ENCODE measurements around the gene RGS7.
"Not testable (repeated sequence)": the region's sequence is repeated elsewhere in the genome, so short reads cannot be mapped to it uniquely, and the experiment has no call there.

The RGS7 gene

DNA sequence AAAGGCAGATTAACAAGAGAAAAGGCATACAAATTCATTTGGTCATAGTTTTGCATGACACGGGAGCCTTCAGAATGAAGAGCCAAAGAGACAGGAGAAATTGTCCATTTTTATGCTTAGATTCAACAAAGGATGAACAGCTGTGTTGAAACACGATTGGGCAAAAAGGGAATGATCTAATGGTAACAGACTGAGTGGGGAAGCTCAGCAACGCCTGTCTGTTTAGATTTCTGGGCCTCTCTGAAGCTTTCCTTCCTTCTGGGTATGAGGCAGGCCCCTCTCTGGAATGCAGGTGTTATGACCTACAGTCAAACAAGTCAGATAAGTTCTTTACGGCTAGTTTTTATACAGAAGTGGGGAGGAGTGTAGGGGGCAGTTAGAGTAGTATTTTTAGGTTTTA, 154.6 kb downstream of the RGS7 start:
- DNase-seq, result no peak

DNA sequence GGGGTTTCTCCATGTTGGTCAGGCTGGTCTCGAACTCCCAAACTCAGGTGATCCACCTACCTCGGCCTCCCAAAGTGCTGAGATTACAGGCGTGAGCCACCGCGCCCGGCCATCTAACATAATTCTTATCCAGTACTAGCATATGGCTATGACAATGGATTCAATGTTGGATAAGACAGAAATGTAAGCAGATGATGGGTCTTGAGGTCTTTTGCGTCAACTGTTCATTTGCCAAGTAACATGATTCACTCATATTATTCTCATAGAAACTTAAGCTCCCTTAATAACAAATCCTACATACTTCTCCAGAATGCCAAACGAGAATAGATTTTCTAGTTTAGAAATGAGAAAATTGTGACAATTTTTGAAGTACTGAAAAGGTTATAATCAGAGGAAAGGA, 170.3 kb downstream of the RGS7 start:
- no peak for DNase-seq

DNA sequence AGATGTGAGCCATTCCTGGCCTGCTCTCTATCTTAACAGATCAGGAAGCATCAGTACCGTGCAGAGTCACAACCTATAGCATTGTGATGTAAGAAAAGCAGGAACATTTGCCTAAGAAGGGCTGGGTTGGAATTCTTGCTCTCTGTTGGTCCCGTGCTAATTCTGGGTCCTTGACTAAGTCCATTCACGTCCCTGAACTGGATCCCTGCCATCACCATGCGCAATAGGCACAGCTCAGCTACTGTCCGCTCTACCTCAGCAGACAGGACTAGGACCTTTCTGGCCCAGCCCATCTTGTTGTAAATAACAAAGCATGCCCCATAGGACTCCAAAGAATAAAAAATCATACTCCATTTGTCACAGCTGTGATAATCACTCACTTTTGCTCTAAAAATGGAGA, 175.0 kb downstream of the RGS7 start:
- no peak for DNase-seq

DNA sequence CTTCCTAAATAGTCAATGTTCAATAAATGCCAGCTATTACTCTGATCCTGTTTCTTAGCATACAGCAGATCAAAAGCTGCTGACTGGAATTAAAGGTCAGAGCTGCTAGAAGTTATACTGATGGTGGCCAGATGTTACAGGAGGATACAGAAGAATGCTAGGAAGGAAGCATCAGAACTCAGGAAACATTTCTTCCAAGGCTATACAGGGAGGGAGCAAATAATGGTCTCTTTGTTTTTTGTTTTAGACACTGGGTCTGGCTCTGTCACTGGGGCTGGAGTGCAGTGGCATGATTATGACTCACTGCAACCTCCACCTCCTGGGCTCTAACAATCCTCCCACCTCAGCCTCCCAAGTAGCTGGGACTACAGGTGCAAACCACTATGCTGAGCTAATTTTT, 175.5 kb downstream of the RGS7 start:
- DNase-seq, result no peak

DNA sequence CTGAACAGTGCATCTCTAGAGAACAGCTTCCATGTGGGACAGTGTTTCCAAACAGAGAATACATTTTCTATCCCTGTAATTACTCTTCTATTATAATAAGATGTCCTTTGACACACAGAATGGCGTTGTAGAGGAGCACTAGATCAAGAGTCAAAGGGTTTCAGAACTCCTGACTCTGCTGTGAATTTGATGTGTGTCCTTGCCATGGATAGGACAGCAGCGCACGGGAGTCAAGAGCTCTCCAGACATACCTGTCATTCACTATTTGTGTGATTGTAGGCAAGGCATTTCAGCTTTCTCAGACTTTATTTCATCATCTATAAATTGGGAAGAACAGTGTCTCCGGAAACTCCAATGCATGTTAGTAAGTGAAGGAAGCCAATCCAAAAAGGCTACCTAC, 176.4 kb downstream of the RGS7 start:
- no peak for DNase-seq

DNA sequence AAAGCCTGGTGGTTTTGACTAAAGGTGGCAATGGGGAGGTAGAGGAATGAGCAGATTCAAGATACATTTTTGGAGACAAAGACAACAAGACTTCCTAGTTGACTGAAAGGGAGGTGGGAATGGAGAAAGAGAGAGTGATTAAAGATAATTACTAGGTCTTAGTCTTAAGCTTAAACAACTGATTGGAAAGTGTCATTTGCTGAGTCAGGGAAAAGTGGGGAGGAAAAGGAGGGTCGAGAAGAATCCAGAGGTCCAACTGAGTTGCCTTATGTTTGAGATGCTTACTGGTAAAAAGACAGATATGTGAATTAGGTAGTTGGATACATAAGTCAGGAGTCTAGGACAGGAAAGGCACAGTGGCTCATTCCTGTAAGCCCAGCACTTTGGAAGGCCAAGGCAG, 179.3 kb downstream of the RGS7 start:
- DNase-seq, result no peak

DNA sequence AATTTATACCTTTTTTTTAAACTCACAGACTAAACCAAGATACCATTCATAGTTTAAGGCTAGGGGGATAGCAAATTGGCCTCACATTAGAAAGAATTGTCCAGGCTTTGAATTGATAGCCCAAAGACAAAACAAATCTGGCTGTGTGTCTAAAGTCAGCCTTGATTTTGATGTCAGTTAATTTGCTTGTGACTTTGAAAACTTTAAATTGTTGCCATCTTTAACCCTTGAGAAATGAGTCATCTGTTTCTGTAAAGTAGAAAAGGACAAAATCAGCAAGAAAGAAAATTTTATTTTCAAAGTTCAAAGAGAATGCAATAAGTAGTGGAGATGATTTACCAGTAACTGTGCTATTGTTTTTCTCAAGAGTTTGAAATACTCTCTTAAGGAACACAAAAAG, 184.5 kb downstream of the RGS7 start:
- DNase-seq, result no peak

DNA sequence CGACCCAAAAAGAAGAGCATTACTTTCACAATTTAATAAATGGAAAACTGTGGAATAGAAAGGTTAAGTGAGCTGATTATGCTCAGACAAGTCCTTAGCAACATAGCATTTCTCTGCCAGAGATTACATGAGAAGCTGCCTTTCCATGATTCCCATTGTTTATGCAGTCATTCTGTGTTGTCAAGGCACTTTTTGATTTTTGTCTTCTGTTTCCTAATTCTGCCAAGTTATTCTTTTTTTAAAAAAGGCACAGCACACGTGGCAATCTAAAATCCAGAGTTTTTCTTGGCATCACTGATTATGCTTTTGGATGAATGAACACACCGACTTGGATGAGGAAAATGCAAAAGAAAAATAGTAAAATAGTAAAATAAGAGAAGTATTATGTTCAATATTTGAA, 185.0 kb downstream of the RGS7 start:
- DNase-seq, result no peak

DNA sequence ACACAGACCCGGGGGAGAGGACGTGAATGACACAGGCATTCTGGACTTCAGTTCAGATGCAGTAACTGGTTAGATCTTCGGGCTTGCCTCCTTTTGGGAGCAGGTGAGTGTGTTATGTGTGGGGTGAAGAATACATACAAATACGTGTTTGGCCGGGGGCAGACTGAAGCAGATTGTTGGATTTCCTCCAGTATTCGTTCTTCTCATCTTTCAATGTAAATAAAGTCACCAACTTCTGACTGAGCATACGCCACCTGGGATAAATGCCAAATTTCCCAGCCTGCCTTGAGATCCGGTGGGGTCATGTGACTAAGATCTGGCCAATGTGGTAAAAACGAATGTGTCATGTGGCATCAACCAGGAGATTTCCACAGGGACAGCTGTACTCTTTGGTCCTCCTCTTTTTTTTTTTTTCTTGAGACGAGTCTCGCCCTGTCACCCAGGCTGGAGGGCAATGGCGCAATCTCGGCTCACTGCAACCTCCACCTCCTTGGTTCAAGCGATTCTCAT, 189.8 kb downstream of the RGS7 start:
- no peak for DNase-seq

DNA sequence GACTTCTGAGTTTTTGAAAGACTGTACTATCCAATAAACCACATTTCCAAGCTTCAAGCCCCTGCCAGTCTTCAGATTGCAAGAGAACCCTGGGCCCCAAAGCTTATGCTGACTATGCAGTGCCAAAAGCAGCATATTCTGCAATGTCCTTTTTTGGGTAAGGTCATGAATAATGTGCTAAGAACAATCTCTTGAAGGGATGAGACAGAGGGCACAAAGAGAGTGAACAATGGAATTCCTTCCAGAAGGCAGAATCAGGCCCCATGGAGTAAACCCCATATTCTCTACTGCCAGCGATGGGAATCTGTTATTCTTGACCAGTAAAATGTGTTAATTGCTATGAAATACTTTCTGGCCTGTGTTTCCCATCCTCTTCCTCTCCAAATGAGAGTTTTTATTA, 190.4 kb downstream of the RGS7 start:
- no peak for DNase-seq

DNA sequence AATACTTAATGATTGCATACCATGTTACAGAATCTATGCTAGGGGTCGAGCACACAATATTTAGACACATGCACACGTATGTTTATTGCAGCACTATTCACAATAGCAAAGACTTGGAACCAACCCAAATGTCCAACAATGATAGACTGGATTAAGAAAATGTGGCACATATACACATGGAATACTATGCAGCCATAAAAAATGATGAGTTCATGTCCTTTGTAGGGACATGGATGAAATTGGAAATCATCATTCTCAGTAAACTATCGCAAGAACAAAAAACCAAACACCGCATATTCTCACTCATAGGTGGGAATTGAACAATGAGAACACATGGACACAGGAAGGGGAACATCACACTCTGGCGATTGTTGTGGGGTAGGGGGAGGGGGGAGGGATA, 191.7 kb downstream of the RGS7 start:
- not testable (repeated sequence) for DNase-seq

DNA sequence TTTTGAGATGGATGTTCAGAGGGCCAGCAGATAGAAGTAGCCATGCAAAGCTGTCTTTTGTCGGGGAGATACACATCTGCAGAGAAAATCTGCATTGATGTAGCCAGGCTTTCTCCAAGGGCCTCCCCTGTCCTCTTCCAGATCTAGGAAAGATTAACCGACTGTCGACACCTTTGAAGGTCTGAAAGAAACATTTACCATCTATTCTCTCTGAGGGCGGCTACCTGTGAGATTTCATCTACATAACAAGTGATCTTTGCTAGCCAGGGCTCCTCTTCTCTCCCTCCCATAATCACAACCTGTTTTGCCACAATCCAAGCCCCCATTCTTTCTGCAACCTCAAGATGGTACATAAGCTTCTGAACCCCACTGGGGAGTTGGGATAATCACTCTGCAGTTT, 193.6 kb downstream of the RGS7 start:
- no peak for DNase-seq

DNA sequence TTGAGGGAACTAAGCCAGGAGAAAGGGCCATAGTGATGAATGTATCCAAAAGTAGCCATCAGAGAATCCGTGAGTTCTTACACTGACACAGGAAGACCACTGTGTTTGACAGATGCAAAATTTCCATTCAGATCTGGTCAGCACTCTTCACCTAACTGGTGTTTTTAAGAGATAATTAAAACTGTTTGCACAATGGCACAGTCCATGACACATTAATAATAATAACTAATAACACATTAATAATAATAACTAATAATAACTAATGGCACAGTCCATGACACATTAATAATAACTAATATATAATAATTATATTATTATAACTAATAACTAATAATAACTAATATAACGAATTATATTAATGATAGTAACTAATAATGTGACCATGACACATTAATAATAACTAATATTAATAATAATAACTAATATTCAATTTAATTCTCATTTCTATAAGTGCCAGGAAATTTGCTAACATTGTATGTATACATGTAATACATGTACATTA, 195.8 kb downstream of the RGS7 start:
- DNase-seq, result no peak

DNA sequence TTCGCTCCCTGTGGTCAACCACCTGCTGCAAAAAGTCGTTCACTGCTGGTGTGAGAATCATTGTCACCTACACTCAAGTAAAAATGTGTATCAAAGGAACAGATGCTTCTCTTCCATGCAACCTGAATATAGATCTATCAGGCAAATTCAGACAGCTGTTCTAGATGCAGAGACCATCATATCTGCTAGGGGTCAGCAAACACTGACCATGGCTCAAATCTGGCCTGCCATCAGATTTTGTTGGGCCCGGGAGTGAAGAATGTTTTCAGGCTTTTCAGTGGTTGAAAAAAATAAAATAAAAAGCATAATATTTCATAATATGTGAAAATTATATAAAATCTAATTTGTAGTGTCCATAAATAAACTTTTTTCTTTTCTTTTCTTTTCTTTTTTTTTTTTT, 199.6 kb downstream of the RGS7 start:
- DNase-seq, result no peak

DNA sequence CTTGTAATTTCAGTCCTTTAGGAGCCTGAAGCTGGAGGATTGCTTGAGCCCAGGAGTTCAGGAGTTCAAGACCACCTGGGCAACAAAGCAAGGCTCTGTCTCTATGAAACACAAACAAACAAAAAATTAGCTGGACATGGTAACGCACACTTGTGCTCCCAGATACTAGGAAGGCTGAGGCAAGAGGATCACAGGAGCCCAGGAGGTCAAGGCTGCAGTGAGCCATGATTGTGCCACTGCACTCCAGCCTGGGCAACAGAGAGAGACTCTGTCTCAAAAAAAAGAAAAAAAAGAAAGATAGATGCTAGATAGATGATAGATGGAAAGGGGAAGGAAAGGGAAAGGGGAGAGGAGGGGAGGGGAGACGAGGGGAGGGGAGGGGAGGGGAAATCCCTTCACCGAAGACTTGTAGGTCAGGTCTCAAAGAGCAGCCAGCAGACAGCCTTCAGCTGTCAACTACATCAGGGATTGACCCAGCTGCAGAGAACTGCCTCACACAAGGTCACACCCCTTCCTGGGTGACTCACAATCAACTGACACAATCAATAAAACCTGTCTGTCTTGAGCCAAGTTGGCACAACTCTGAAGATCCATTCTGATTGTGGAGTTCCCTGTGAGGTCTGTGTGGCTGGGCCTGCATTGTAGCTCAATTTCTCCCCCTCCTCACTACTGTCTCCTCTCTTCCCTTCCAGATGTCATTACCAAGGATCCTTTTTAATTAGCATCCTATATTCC, 200.6 kb downstream of the RGS7 start:
- DNase-seq, result no peak

DNA sequence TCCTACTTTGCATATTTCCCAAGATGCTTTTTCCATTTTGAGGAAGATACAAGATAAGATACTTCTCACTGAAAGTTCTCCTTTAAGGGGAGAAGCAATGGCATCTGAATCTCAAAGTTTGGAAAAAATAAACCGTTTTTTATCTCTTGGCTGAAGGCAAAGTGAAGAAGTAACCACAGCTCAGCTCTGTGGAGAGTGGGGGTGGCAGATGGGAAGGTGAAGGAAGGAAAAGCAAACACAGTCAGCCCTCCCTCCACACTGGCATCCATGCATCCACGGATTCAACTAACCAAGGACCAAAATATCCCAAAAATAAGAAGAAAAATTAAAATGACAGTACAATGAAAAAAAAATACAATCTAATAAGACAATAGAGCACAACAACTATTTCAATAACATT, 211.1 kb downstream of the RGS7 start:
- no peak for DNase-seq

DNA sequence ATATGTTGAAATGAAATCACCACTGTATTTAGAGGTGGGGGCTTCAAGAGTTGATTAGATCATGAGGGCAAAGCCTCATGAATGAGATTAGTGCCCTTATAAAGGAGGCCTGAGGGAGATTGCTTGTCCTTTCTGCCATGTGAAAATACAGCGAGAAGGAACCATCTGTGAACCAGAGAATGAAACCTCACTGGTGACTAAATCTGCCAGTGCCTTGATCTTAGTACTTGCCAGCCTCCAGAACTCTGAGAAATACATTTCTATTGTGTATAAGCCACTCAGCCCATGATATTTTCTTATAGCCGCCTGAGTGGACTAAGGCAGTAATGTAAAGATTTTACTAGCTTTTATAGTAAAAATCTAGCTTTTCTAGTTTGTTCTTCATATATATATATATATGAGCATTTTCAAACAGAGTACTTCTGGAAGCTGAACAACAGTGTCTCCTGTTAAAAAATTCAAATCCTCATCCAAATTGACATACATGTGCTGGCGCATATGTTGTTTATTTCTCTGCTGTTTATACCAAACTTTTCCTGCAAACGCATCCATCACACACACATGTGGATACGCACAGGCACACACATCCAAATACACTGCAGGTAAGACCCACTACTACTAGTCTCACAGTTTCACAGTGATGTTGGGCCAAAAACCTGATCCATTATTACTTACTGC, 213.1 kb downstream of the RGS7 start:
- no peak for DNase-seq

DNA sequence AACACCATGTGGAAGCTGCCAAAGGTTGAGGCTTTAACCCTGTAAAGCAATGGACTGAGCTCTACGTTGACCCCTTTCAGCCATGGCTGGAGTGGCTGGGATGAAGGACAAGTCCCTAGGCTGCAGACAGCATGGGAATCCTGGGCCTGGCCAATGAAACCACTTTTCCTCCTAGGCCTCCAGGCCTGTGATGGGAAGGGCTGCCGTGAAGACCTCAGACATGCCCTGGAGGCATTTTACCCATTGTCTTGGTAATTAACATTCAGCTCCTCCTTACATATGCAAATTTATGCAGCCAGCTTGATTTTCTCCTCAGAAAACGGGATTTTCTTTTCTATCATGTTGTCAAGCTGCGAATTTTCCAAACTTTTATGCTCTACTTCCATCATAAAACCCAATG, 214.5 kb downstream of the RGS7 start:
- no peak for DNase-seq

DNA sequence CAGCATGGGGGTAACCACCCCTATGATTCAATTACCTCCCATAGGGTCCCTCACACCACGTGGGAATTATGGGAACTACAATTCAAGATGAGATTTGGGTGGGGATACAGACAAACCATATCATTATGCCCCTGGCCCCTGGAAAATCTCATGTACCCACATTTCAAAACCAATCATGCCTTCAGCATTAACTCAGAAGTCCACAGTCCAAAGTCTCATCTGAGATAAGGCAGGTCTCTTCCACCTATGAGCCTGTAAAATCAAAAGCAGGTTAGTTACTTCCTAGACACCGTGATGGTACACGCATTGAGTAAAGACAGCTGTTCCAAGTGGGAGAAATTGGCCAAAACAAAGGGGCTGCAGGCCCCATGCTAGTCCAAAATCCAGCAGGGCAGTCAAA, 215.4 kb downstream of the RGS7 start:
- DNase-seq, result not testable (repeated sequence)

DNA sequence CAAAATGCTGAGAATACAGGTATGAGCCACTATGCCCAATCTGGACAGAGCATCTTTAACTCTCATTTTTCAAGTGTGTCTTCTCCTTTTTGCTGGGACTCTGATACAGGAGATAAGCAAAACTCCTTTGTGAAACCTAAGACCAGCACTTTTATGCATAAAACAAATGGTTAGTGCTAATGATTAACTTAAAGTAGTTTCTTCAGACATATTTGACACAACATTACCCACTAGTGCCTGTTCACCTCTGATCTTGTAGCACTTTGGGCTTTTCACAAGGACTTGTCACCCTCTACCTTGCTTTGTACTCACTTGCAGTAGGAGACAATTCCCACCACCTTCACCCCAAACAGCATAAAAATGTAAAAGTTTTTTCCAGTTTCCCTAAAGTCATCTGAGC, 216.3 kb downstream of the RGS7 start:
- DNase-seq, result no peak

DNA sequence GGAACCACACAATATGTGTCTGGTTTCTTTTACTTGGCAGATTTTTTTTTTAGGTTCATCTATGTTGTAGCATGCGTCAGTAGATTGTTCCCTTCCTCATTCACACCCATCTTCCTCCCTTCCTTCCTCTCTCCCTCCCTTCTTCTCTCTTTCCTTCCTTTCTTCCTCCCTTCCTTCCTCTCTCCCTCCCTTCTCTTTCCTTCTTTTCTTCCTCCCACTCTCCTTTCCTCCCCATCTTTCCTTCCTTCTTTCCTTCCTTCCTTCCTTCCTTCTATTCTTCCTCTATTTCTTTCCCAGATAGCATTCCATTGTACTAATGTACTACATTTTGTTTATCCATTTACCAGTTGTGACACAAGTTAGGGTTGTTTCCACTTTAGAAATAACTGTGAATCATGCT, 218.0 kb downstream of the RGS7 start:
- no peak for DNase-seq

DNA sequence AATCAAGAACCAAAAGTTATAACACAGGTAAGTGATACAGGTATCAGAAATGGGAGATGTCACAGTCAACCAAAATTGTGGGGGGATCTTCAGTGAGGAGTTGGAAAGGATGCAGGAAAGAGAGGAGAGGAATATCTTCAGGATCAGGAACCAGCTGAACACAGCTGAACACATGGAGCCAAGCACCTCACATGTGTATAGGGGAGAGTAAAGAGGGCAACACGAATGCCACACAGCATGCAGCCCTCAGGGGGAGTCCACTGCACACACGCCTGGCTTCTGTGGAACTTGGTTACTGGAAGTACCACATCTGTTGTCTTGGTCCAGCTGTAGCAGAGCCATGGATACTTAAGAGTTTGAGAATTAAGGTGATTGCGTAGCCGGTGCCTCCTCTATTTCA, 218.8 kb downstream of the RGS7 start:
- DNase-seq, result no peak

DNA sequence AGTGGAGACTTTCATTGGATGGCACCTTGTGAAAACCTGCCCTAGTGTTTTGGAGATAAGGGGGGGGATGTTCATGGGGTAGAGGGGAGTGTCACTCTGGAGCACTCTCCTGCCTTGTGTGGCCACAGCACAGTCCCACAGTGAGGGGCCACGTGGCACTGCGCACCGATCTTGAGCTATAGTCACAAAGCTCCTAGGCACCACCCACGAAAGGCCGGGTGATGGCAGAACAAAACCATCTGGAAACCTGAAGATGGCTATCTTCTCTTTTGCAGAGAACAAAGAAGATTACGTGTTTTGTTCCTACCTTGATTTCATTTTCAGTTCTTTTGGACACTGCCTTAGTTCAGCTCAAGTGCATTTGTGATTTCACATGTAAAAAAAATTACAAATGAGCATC, 220.6 kb downstream of the RGS7 start:
- DNase-seq, result no peak

DNA sequence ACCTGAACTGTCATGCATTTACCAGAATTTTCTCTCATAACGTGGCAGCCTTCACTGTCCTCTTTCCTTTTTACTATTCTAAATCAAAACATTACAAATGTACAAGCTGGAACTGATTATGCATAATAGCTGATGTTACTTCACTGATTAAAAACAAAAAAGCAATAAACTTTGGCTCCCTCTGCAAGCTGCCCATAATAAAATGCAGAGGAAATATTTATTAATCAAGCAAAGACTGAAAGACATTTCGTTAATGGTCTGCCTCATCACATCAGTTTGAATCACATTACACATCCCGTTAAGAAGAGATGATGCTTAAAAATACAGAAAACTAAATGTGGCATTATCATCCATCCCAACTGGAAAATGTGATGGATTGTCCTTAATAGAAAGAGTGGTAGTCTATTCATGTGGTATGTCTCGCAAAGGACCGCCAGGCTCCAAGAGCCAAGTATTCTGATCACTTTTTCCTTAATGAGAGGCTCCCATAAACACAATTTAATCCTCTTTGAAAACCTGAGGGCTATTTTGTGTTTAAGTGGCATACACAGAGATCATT, 225.3 kb downstream of the RGS7 start:
- no peak for DNase-seq
